Esophagus muscularis mucosa (tissue), 4 donors: ENCODE results near the gene GMPPB. TPM values are rescaled to one million over a fixed set of nuclear protein-coding genes. Genes with fewer than 3 reads are reported as not detected.

Source experiments
- DNase-seq: peaks from one replicate; pipeline ENCODE4 v3.0.0-alpha.2; 2017; ENCODE audit errors: extremely low spot score
- H3K27ac ChIP-seq, 4 donors: fragments of 200-600 bp; sonication (generic); replicated peaks in 1 of 4; 1 replicate in 3 of 4; 2 replicates in 1 of 4; pipeline ENCODE4 v1.5.1; 2016 to 2019; ENCODE audit warnings: mild to moderate bottlenecking in 1 of 4
- H3K27me3 ChIP-seq, 4 donors: fragments of 200-600 bp; sonication (generic); one replicate each; pipeline versions ENCODE4 v1.5.1 to v1.6.0; 2016 to 2019
- H3K36me3 ChIP-seq, 4 donors: fragments of 200-600 bp; sonication (generic); one replicate each; pipeline ENCODE4 v1.5.1; 2016 to 2019
- H3K4me1 ChIP-seq, 4 donors: fragments of 200-600 bp; sonication (generic); one replicate each; pipeline ENCODE4 v1.5.1; 2016 to 2019
- H3K4me3 ChIP-seq, 4 donors: fragments of 200-600 bp; sonication (generic); 1 replicate in 2 of 4; 2 replicates in 2 of 4; pipeline ENCODE4 v1.5.1; 2016 to 2019; ENCODE audit warnings: mild to moderate bottlenecking in 4 of 4, moderate library complexity in 1 of 4
- H3K9me3 ChIP-seq, 4 donors: fragments of 200-600 bp; sonication (generic); 1 replicate in 3 of 4; 2 replicates in 1 of 4; pipeline ENCODE4 v1.5.1; 2016 to 2019
- CTCF ChIP-seq, 3 experiments: fragments of 200-600 bp in 2 of 3; fragments of 450-650 bp in 1 of 3; sonication (generic) in 2 of 3; IDR thresholded peaks; one replicate each; pipeline ENCODE4 v1.5.1; 2017 to 2019; ENCODE audit warnings: antibody characterized with exemption in 3 of 3, mild to moderate bottlenecking in 2 of 3, moderate library complexity in 1 of 3
- EP300 ChIP-seq: sonication (generic); formaldehyde crosslinking; IDR thresholded peaks from one replicate; pipeline ENCODE4 v1.6.1; 2017; ENCODE audit warnings: antibody characterized with exemption
- POLR2A ChIP-seq: fragments of 450-650 bp; IDR thresholded peaks from one replicate; pipeline ENCODE4 v1.6.1; 2017; ENCODE audit warnings: antibody characterized with exemption, moderate library complexity, mild to moderate bottlenecking, low read depth
- POLR2AphosphoS5 ChIP-seq, 2 donors: sonication (generic); formaldehyde crosslinking; IDR thresholded peaks; one replicate each; pipeline ENCODE4 v1.6.1; 2017; ENCODE audit warnings: antibody characterized with exemption in 2 of 2
- WGBS: methylation state at CpG from one replicate; pipeline ENCODE4 v1.1.5; 2018; 5-methylcytosine and 5-hydroxymethylcytosine counted together
- intact Hi-C: fragments of 100-400 bp; cut with DNase I; formaldehyde crosslinking; loops from one replicate; pipeline ENCODE4 v1.15.1; 2023
- total RNA-seq, 4 donors: library from RNA; depleted of rRNA; stranded (reverse); fragments of >200 nt; gene quantifications; one replicate each; pipeline versions ENCODE4 v1.1.0 to v1.2.1, GENCODE V29; 2016

GMPPB gene
- total RNA-seq, 4 donors from 2014 or later, result 12.0 to 18.9 (median 17.6) TPM

GRCh38 chr3:49718858-49719213 is 4.9 kb downstream of the GMPPB start:
- H3K27ac ChIP-seq, result peak overlapping the region in 2 of 4 donors; percentile 73 to 76
- peak overlapping the region; percentile 54 to 71 (median 65) for H3K4me3 ChIP-seq
- 2% methylated on average over 13 of the region's 33 CpGs for WGBS
- DNase-seq, result no peak
- no peaks in the 10 kb centered on the region for H3K9me3 ChIP-seq
- no peak for TF ChIP-seq EP300
- no peak for TF ChIP-seq CTCF (IDR thresholded peaks at IDR 0.05)
- TF ChIP-seq POLR2A, result no peak
- TF ChIP-seq POLR2AphosphoS5 (IDR thresholded peaks at IDR 0.05), result no peak
- H3K27me3 ChIP-seq, result no peaks in the 10 kb centered on the region
- H3K4me1 ChIP-seq, result peaks cover 26 to 47% (median 42%) of the 10 kb centered on the region in 4 donors
- H3K36me3 ChIP-seq, result peaks cover 6 to 59% (median 53%) of the 10 kb centered on the region in 4 donors
- intact Hi-C loops, result no loop called here

DNA sequence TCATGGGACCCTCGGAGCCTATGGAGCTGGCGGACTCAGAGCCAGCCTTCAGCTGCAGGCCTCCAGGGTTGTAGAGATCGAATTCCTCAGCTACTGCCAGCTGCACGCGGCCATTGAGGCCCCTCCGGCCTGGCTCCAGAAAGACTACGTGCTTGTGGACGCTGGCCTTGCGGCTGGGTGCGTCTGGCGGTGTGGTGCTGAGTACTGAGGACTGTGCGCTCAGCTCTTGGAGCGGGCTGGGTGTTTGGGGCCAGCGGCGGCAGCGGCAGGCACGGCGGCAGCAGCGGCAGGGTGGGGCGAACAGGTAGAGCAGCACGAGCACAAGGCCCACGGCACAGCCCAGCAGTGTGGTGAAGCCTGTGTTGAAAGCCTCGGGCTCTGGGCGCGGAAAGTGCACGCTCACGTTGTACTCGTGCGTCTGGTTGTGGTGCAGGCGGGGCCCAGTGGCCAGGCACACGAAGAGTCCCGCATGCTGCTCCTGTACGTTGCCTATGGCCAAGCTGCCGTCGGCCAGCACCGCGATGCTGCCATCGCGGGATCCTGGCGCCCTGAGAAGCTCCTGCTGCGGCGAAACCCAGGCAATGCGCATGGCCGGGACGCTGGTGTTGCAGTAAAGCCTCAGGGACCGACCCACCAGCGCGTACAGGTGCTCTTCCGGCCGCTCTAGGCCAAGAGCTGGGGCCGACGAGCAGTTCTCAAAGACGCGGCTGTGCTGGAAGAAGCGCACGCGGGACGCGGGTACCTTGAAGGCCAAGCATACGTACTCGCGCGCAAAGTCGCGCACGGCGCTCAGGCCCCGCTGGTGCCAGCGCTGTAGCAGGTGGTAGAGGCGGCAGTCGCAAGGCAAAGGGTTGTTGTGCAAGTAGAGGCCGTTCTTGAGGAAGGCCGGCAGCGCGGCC is 5.5 kb downstream of the GMPPB start:
- Histone ChIP-seq H3K4me3 (peak overlapping the region; percentile 54 to 71 (median 65)), H3K36me3 (peaks cover 6 to 66% (median 55%) of the 10 kb centered on the region in 4 donors), H3K4me1 (peaks cover 25 to 43% (median 39%) of the 10 kb centered on the region in 4 donors), H3K27ac (no peak overlapping the region), H3K27me3 (no peaks in the 10 kb centered on the region), H3K9me3 (no peaks in the 10 kb centered on the region)
- 84% methylated on average over 29 of the region's 75 CpGs for WGBS
- no peak for DNase-seq
- TF ChIP-seq POLR2A (no peak), POLR2AphosphoS5 (IDR thresholded peaks at IDR 0.05) (no peak), EP300 (no peak), CTCF (IDR thresholded peaks at IDR 0.05) (no peak)
- intact Hi-C loops, result no loop called here

DNA sequence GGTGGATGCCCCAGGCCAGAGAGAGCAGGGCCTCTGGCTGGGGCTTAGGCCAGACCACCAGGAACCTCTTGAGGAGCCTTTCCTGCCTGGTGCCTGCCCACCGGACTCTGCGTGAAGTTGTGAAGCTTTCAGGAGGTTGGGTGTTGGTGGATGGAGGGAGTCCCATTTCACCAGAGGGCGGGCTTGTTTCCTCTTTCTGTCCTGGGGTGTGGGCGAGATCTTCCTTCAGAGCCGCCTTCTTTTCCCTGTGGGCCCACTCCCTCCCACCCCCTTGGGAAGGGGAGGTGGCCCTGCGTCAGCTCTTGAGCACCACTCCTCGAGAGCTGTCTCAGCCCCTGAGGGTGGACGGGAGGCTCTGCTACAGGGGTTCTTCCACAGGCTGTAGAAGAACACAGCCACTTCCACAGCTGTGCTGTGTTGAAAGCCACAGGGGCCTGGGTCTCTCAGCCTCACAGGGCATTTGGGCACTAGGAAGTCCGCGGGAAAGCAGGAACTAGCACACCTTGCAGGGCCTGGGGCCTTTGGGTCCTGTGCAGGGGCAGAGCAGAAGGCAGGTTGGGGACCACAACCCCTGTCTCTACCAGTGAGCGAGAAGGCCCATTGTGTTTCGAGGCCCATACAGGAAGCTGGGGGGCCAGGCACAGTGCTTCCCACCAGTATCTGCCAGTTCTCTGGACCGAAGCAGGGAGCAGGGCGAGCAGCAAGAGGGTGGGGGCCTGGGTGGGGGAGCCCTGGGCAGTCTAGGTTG is 6.4 kb downstream of the GMPPB start:
- H3K4me3 ChIP-seq, result no peak overlapping the region
- TF ChIP-seq EP300 (no peak), POLR2A (no peak), POLR2AphosphoS5 (IDR thresholded peaks at IDR 0.05) (no peak), CTCF (IDR thresholded peaks at IDR 0.05) (no peak)
- H3K27ac ChIP-seq, result no peak overlapping the region
- peaks cover 17 to 35% (median 31%) of the 10 kb centered on the region in 4 donors for H3K4me1 ChIP-seq
- intact Hi-C loops, result no loop called here
- H3K9me3 ChIP-seq, result no peaks in the 10 kb centered on the region
- H3K36me3 ChIP-seq, result peaks cover 6 to 70% (median 59%) of the 10 kb centered on the region in 4 donors
- no peaks in the 10 kb centered on the region for H3K27me3 ChIP-seq
- 72% methylated on average over 12 of the region's 14 CpGs for WGBS
- no peak for DNase-seq

- DNase-seq, result no peak
- intact Hi-C loops, result no loop called here
- H3K27ac ChIP-seq, result no peak overlapping the region
- no peak overlapping the region for H3K4me3 ChIP-seq
- WGBS, result no CpG with 5 or more reads among the region's 16 CpGs
- peaks cover 6 to 70% (median 56%) of the 10 kb centered on the region in 4 donors for H3K36me3 ChIP-seq
- no peaks in the 10 kb centered on the region for H3K27me3 ChIP-seq
- H3K4me1 ChIP-seq, result peaks cover 16 to 29% (median 26%) of the 10 kb centered on the region in 4 donors
- TF ChIP-seq EP300 (no peak), POLR2A (no peak), POLR2AphosphoS5 (IDR thresholded peaks at IDR 0.05) (no peak), CTCF (IDR thresholded peaks at IDR 0.05) (no peak)
- H3K9me3 ChIP-seq, result no peaks in the 10 kb centered on the region
These were observed 7.0 kb downstream of the GMPPB start for GRCh38 chr3:49716691-49717210.
